CD8-positive, alpha-beta memory T cell (primary cell): ENCODE measurements around the gene M1AP. TPM values are rescaled to one million over a fixed set of nuclear protein-coding genes. Genes with fewer than 3 reads are reported as not detected.
A peak's percentile ranks its signal among the peaks of the same experiment; 100 is the strongest.

Experiments
- CTCF ChIA-PET: fragments of 350-600 bp; sonication (Branson Sonifier 250); formaldehyde crosslinking; loops from one replicate; lab custom pipeline; 2021; ENCODE audit warnings: antibody characterized with exemption; lab: Charles Lee
- POLR2A ChIA-PET: fragments of 350-600 bp; sonication (Branson Sonifier 250); formaldehyde crosslinking; loops from one replicate; lab custom pipeline; 2021; ENCODE audit warnings: antibody characterized with exemption; lab: Charles Lee
- DNase-seq, 5 donors: peaks; one replicate each; pipeline versions ENCODE4 v3.0.0 to v3.0.0-alpha.2; 2020 to 2022; ENCODE audit warnings: mixed read lengths in 1 of 5
- H3K27ac ChIP-seq: one replicate; pipeline ENCODE4 v1.7.0; 2013; ENCODE audit warnings: low read depth, mild to moderate bottlenecking, low read length, moderate library complexity
- H3K27me3 ChIP-seq: 2 replicates; pipeline ENCODE4 v1.7.0; 2013; ENCODE audit warnings: low read length, mild to moderate bottlenecking; ENCODE audit not compliant: insufficient read depth, poor library complexity, severe bottlenecking
- H3K36me3 ChIP-seq: 2 replicates; pipeline ENCODE4 v1.7.0; 2013; ENCODE audit warnings: mild to moderate bottlenecking, low read length, moderate library complexity; ENCODE audit not compliant: insufficient read depth
- H3K4me1 ChIP-seq: 2 replicates; pipeline ENCODE4 v1.7.0; 2013; ENCODE audit warnings: mild to moderate bottlenecking, low read length, moderate library complexity; ENCODE audit not compliant: insufficient read depth
- H3K4me3 ChIP-seq: 2 replicates; pipeline ENCODE4 v1.7.0; 2013; ENCODE audit warnings: mild to moderate bottlenecking, low read length
- H3K9me3 ChIP-seq: 2 replicates; pipeline ENCODE4 v1.7.0; 2013; ENCODE audit warnings: mild to moderate bottlenecking, low read length
- H3K27ac Mint-ChIP-seq, 8 donors: one replicate each; pipeline ENCODE4 v1.8.0; 2020 to 2021; ENCODE audit warnings: mixed read lengths in 8 of 8, mild to moderate bottlenecking in 6 of 8, inconsistent platforms in 3 of 8, moderate library complexity in 3 of 8
- H3K27me3 Mint-ChIP-seq, 2 donors: one replicate each; pipeline ENCODE4 v1.8.0; 2020 to 2021; ENCODE audit warnings: mixed read lengths in 2 of 2, mild to moderate bottlenecking in 1 of 2, moderate library complexity in 1 of 2
- H3K36me3 Mint-ChIP-seq, 3 donors: one replicate each; pipeline ENCODE4 v1.8.0; 2020 to 2021; ENCODE audit warnings: mixed read lengths in 3 of 3, inconsistent platforms in 1 of 3, mild to moderate bottlenecking in 1 of 3
- H3K4me1 Mint-ChIP-seq, 3 donors: one replicate each; pipeline ENCODE4 v1.8.0; 2020 to 2021; ENCODE audit warnings: mixed read lengths in 3 of 3, inconsistent platforms in 1 of 3, mild to moderate bottlenecking in 1 of 3
- H3K4me3 Mint-ChIP-seq, 7 donors: one replicate each; pipeline ENCODE4 v1.8.0; 2020 to 2021; ENCODE audit warnings: mixed read lengths in 7 of 7, mild to moderate bottlenecking in 6 of 7, moderate library complexity in 4 of 7, inconsistent platforms in 2 of 7
- H3K9me3 Mint-ChIP-seq, 5 donors: one replicate each; pipeline ENCODE4 v1.8.0; 2020 to 2022; ENCODE audit warnings: mixed read lengths in 5 of 5, mild to moderate bottlenecking in 3 of 5, moderate library complexity in 2 of 5, inconsistent platforms in 1 of 5
- polyA plus RNA-seq: library from polyadenylated mRNA; unstranded; fragments of 300-500 nt; fragmentation: Illumina TruSeq; gene quantifications from one replicate; pipeline ENCODE4 v1.2.3, GENCODE V29; 2021
- total RNA-seq, 2 experiments: library from RNA; stranded (reverse); gene quantifications; one replicate each; pipeline ENCODE4 v1.2.3, GENCODE V29; 2021

Gene M1AP
- total and polyA plus RNA-seq, 3 experiments from 2014 or later: 0.39 TPM; not detected in 2

- H3K4me3 Mint-ChIP-seq: no peak overlapping the region
- peaks cover 11% of the 10 kb centered on the region for H3K4me1 ChIP-seq
- H3K9me3 Mint-ChIP-seq: no peaks in the 10 kb centered on the region
- H3K36me3 Mint-ChIP-seq: peaks cover 0 to 4% (median 0%) of the 10 kb centered on the region in 3 donors
- H3K9me3 ChIP-seq: no peaks in the 10 kb centered on the region
- no peak overlapping the region for H3K4me3 ChIP-seq
- H3K27ac Mint-ChIP-seq: peak overlapping the region in 2 of 8 donors; percentile 50 to 59
- peaks cover 0 to 6% of the 10 kb centered on the region in 2 donors for H3K27me3 Mint-ChIP-seq
- H3K4me1 Mint-ChIP-seq: peaks cover 14 to 15% (median 15%) of the 10 kb centered on the region in 3 donors
- CTCF ChIA-PET: interaction anchor here (1.2 to 1.4 kb wide), 3 partner anchors 8 to 186 kb away, joined by 3 to 4 read pairs (median 3); no protein-coding TSS in a partner anchor
- H3K27me3 ChIP-seq: no peaks in the 10 kb centered on the region
- no peak for DNase-seq
- H3K27ac ChIP-seq: no peak overlapping the region
- no peaks in the 10 kb centered on the region for H3K36me3 ChIP-seq
- POLR2A ChIA-PET: interaction anchor here (1.4 kb wide), 1 partner anchor 105 kb away, joined by 3 read pairs; the partner anchor contains the start of gene MRPL53
Measured at GRCh38 chr2:74577448-74577847, 70.7 kb downstream of the M1AP start.

- Mint-ChIP-seq H3K4me3 (no peak overlapping the region), H3K4me1 (peaks cover 14 to 15% (median 15%) of the 10 kb centered on the region in 3 donors), H3K27ac (peak overlapping the region in 1 of 8 donors; percentile 23), H3K27me3 (peaks cover 0 to 6% of the 10 kb centered on the region in 2 donors), H3K36me3 (peaks cover 0 to 4% (median 0%) of the 10 kb centered on the region in 3 donors), H3K9me3 (no peaks in the 10 kb centered on the region)
- ChIA-PET POLR2A (interaction anchor here (1.4 kb wide), 1 partner anchor 105 kb away, joined by 3 read pairs; the partner anchor contains the start of gene MRPL53), CTCF (interaction anchor here (1.2 to 1.4 kb wide), 3 partner anchors 9 to 185 kb away, joined by 3 to 4 read pairs (median 3); no protein-coding TSS in a partner anchor)
- H3K36me3 ChIP-seq: no peaks in the 10 kb centered on the region
- H3K9me3 ChIP-seq: no peaks in the 10 kb centered on the region
- H3K27ac ChIP-seq: no peak overlapping the region
- no peak overlapping the region for H3K4me3 ChIP-seq
- DNase-seq: no peak
- peaks cover 11% of the 10 kb centered on the region for H3K4me1 ChIP-seq
- no peaks in the 10 kb centered on the region for H3K27me3 ChIP-seq
Measured at GRCh38 chr2:74576863-74577229, 71.3 kb downstream of the M1AP start.

- CTCF ChIA-PET: interaction anchor here (1.2 to 1.3 kb wide), 2 partner anchors 10 to 184 kb away, joined by 3 to 4 read pairs; no protein-coding TSS in a partner anchor
- H3K4me3 ChIP-seq: no peak overlapping the region
- peaks cover 11% of the 10 kb centered on the region for H3K4me1 ChIP-seq
- Mint-ChIP-seq H3K4me3 (no peak overlapping the region), H3K27ac (peak overlapping the region in 1 of 8 donors; percentile 24), H3K9me3 (no peaks in the 10 kb centered on the region), H3K36me3 (peaks cover 0 to 4% (median 0%) of the 10 kb centered on the region in 3 donors), H3K27me3 (peaks cover 0 to 6% of the 10 kb centered on the region in 2 donors), H3K4me1 (peaks cover 14 to 15% (median 15%) of the 10 kb centered on the region in 3 donors)
- H3K27me3 ChIP-seq: no peaks in the 10 kb centered on the region
- no peaks in the 10 kb centered on the region for H3K36me3 ChIP-seq
- POLR2A ChIA-PET: interaction anchor here (1.4 kb wide), 1 partner anchor 104 kb away, joined by 3 read pairs; the partner anchor contains the start of gene MRPL53
- DNase-seq: no peak
- H3K9me3 ChIP-seq: no peaks in the 10 kb centered on the region
- H3K27ac ChIP-seq: no peak overlapping the region
Measured at GRCh38 chr2:74576211-74576862, 71.8 kb downstream of the M1AP start.

GRCh38 chr2:74575320-74575719, 72.8 kb downstream of the M1AP start:
- Histone ChIP-seq H3K9me3 (no peaks in the 10 kb centered on the region), H3K4me1 (peaks cover 11% of the 10 kb centered on the region), H3K27me3 (no peaks in the 10 kb centered on the region), H3K4me3 (no peak overlapping the region), H3K36me3 (no peaks in the 10 kb centered on the region), H3K27ac (no peak overlapping the region)
- DNase-seq: no peak
- peaks cover 0 to 3% of the 10 kb centered on the region in 2 donors for H3K27me3 Mint-ChIP-seq
- no peak overlapping the region for H3K4me3 Mint-ChIP-seq
- no peaks in the 10 kb centered on the region for H3K9me3 Mint-ChIP-seq
- peaks cover 14 to 15% (median 15%) of the 10 kb centered on the region in 3 donors for H3K4me1 Mint-ChIP-seq
- CTCF ChIA-PET: interaction anchor here (2.0 kb wide), 1 partner anchor 12 kb away, joined by 7 read pairs; no protein-coding TSS in a partner anchor
- H3K27ac Mint-ChIP-seq: no peak overlapping the region
- peaks cover 0 to 4% (median 0%) of the 10 kb centered on the region in 3 donors for H3K36me3 Mint-ChIP-seq
- POLR2A ChIA-PET: no interaction called here

- Histone ChIP-seq H3K36me3 (no peaks in the 10 kb centered on the region), H3K4me1 (peaks cover 11% of the 10 kb centered on the region), H3K4me3 (peak overlapping the region; percentile 22), H3K27ac (no peak overlapping the region), H3K27me3 (no peaks in the 10 kb centered on the region), H3K9me3 (no peaks in the 10 kb centered on the region)
- CTCF ChIA-PET: interaction anchor here (1.3 to 2.0 kb wide), 2 partner anchors 13 to 239 kb away, joined by 3 to 7 read pairs; no protein-coding TSS in a partner anchor
- POLR2A ChIA-PET: no interaction called here
- Mint-ChIP-seq H3K27ac (peak overlapping the region; percentile 15 to 87 (median 76)), H3K4me1 (peaks cover 14 to 15% (median 15%) of the 10 kb centered on the region in 3 donors), H3K36me3 (peaks cover 0 to 4% (median 0%) of the 10 kb centered on the region in 3 donors), H3K27me3 (no peaks in the 10 kb centered on the region), H3K9me3 (no peaks in the 10 kb centered on the region), H3K4me3 (peak overlapping the region in 6 of 7 donors; percentile 30 to 72 (median 64))
- peak in 1 of 5 donors; percentile 39 for DNase-seq
Measured at GRCh38 chr2:74573747-74574562, 74.2 kb downstream of the M1AP start.

GRCh38 chr2:74572178-74572925, 75.8 kb downstream of the M1AP start:
- Histone ChIP-seq H3K27me3 (no peaks in the 10 kb centered on the region), H3K27ac (no peak overlapping the region), H3K9me3 (no peaks in the 10 kb centered on the region), H3K36me3 (no peaks in the 10 kb centered on the region), H3K4me1 (peaks cover 11% of the 10 kb centered on the region), H3K4me3 (no peak overlapping the region)
- Mint-ChIP-seq H3K9me3 (no peaks in the 10 kb centered on the region), H3K27ac (peak overlapping the region in 1 of 8 donors; percentile 23), H3K27me3 (peaks cover 9 to 10% of the 10 kb centered on the region in 2 donors), H3K36me3 (peaks cover 0 to 4% (median 0%) of the 10 kb centered on the region in 3 donors), H3K4me3 (no peak overlapping the region), H3K4me1 (peaks cover 14 to 15% (median 15%) of the 10 kb centered on the region in 3 donors)
- no peak for DNase-seq
- ChIA-PET POLR2A (no interaction called here), CTCF (interaction anchor here (1.3 kb wide), 1 partner anchor 237 kb away, joined by 3 read pairs; no protein-coding TSS in a partner anchor)

- H3K27ac Mint-ChIP-seq: no peak overlapping the region
- Histone ChIP-seq H3K9me3 (no peaks in the 10 kb centered on the region), H3K27ac (no peak overlapping the region), H3K4me3 (no peak overlapping the region), H3K4me1 (peaks cover 11% of the 10 kb centered on the region), H3K27me3 (no peaks in the 10 kb centered on the region), H3K36me3 (no peaks in the 10 kb centered on the region)
- peaks cover 0 to 4% (median 0%) of the 10 kb centered on the region in 3 donors for H3K36me3 Mint-ChIP-seq
- DNase-seq: no peak
- H3K4me3 Mint-ChIP-seq: no peak overlapping the region
- H3K27me3 Mint-ChIP-seq: peaks cover 12 to 15% of the 10 kb centered on the region in 2 donors
- no peaks in the 10 kb centered on the region for H3K9me3 Mint-ChIP-seq
- CTCF ChIA-PET: no interaction called here
- H3K4me1 Mint-ChIP-seq: peaks cover 14 to 15% (median 15%) of the 10 kb centered on the region in 3 donors
- POLR2A ChIA-PET: no interaction called here
Measured at GRCh38 chr2:74571058-74571457, 77.1 kb downstream of the M1AP start.
